Measurements from ENCODE around the gene SLC35E2B.

DNA sequence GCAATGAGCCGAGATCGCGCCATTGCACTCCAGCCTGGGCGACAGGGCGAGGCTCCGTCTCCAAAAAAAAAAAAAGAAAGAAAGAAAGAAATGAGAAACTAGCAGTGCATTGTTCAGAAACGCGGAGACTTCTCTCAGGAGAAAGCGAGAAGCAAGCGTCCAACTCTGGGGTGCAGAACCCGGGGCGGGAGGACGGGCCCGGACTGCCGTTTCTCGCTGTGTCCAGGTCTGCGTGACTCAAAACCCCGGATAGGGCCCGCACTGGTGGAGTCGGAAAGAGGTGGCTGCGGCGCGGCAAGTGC lies 77.7 kb downstream of the SLC35E2B start:
- TF ChIP-seq, protein P1, sequence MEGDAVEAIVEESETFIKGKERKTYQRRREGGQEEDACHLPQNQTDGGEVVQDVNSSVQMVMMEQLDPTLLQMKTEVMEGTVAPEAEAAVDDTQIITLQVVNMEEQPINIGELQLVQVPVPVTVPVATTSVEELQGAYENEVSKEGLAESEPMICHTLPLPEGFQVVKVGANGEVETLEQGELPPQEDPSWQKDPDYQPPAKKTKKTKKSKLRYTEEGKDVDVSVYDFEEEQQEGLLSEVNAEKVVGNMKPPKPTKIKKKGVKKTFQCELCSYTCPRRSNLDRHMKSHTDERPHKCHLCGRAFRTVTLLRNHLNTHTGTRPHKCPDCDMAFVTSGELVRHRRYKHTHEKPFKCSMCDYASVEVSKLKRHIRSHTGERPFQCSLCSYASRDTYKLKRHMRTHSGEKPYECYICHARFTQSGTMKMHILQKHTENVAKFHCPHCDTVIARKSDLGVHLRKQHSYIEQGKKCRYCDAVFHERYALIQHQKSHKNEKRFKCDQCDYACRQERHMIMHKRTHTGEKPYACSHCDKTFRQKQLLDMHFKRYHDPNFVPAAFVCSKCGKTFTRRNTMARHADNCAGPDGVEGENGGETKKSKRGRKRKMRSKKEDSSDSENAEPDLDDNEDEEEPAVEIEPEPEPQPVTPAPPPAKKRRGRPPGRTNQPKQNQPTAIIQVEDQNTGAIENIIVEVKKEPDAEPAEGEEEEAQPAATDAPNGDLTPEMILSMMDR (IDR thresholded peaks at IDR 0.05) = no peak
- no peak for TF ChIP-seq POLR2A (IDR thresholded peaks at IDR 0.05)
- no peak for TF ChIP-seq EP300 (IDR thresholded peaks at IDR 0.05)
- TF ChIP-seq POLR2AphosphoS5 (IDR thresholded peaks at IDR 0.05) = no peak
